ENCODE data around the gene GPS2. TPM values are rescaled to one million over a fixed set of nuclear protein-coding genes. Genes with fewer than 3 reads are reported as not detected.

GPS2 gene
- total and polyA plus RNA-seq, 2 donors (not counting 3 experiments of a cell fraction or from before 2014, with no cell fraction given), result 51.6 to 132 TPM

DNA sequence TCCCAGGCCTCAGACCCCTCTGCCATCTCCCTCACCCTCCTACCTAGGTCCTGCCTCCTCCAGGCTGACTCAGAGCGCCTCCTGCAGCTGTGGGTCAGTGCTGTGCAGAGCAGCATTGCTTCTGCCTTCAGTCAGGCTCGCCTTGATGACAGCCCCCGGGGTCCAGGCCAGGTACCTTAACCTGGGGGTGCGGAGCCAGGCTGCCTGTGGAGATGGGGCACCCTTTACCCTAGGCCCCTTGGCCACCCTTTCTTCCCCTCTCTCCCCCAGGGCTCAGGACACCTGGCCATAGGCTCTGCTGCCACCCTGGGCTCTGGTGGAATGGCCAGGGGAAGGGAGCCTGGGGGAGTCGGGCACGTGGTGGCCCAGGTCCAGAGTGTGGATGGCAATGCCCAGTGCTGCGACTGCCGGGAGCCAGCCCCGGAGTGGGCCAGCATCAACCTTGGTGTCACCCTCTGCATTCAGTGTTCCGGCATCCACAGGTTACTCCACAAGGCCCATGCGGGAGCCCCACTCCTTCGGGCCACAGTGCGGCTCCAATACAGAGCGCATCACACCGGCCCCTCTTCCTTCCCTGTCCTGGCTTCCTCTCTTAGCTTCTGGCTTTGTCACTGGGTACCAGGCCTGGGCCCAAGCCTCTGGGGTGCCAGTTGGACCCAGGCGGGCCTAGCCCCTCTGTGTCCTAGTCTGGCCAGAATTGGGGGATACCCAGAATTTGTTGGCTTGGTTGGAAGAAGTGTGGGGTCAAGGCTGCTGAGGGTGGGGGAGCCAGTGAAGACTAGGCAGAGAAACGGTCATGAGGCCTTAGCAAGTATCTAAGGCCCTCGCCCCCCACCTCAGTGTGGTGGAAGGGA, 31.8 kb upstream of the GPS2 start:
- Histone ChIP-seq H3K4me3 (replicated peaks in 1 of 3; ENCODE audit: insufficient read depth in 1 of 3, low read depth in 1 of 3, low read length in 3 of 3) (no peak overlapping the region), H3K27ac (ENCODE audit: insufficient read depth, low read depth, low read length) (no peak overlapping the region), H4K20me1 (replicated peaks; ENCODE audit: control insufficient read depth, extremely low read depth, insufficient read depth, low read length) (no peaks in the 10 kb centered on the region), H3K79me2 (ENCODE audit: control insufficient read depth, insufficient read depth, low read length) (no peaks in the 10 kb centered on the region), H2AFZ (ENCODE audit: low read depth, low read length) (no peak overlapping the region), H3K4me2 (ENCODE audit: insufficient read depth, low read length) (no peak overlapping the region), H3K4me1 (ENCODE audit: control insufficient read depth, extremely low read depth, insufficient read depth, low read length) (peaks cover 11% of the 10 kb centered on the region), H3K27me3 (ENCODE audit: control insufficient read depth in 2 of 2, insufficient read depth in 2 of 2, low read length in 2 of 2) (no peaks in the 10 kb centered on the region), H3K36me3 (ENCODE audit: control insufficient read depth in 2 of 2, extremely low read depth in 1 of 2, insufficient read depth in 2 of 2, low read length in 2 of 2) (no peaks in the 10 kb centered on the region), H3K9ac (replicated peaks; ENCODE audit: extremely low read depth, insufficient read depth, low read length) (no peak overlapping the region), H3K9me3 (replicated peaks; ENCODE audit: control insufficient read depth, insufficient read depth, low read length) (no peaks in the 10 kb centered on the region), H3K9me1 (replicated peaks; ENCODE audit: control insufficient read depth, extremely low read depth, insufficient read depth, low read length) (no peaks in the 10 kb centered on the region)
- BruUV-seq (replicated peaks), result no TSS peak
- ChIA-PET CTCF (interaction anchor here (1.0 to 3.8 kb wide), 2 partner anchors 66 to 301 kb away, joined by 3 to 31 read pairs; partner anchors contain the start of gene SLC2A4), POLR2A (no interaction called here)
- DNase-seq (ENCODE audit: low read depth, low spot score) (no peak), FAIRE-seq (no peak)
- dilution Hi-C loops (cut with MboI; ENCODE audit: extremely low pct_ligation_motif_present, low sequenced_read_pairs), result no loop called here
- intact Hi-C loops (cut with micrococcal nuclease), result loop anchor here (1.0 to 2.0 kb wide), 2 partner anchors 23 to 302 kb away; partner anchors contain the start of gene SLC16A11
- TF ChIP-seq POLR2AphosphoS5 (IDR thresholded peaks at IDR 0.05; ENCODE audit: insufficient read depth, low read depth, low read length), result no peak
- TF ChIP-seq FOS (IDR thresholded peaks at IDR 0.05; ENCODE audit: borderline replicate concordance, insufficient read depth, low read length), result no peak
- TF ChIP-seq, protein P1, sequence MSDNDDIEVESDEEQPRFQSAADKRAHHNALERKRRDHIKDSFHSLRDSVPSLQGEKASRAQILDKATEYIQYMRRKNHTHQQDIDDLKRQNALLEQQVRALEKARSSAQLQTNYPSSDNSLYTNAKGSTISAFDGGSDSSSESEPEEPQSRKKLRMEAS (IDR thresholded peaks at IDR 0.05; ENCODE audit: insufficient read depth, insufficient read length), result no peak
- no peak for TF ChIP-seq GATA2 (IDR thresholded peaks at IDR 0.05; ENCODE audit: insufficient read depth, insufficient read length, low read depth, low read length)
- TF ChIP-seq JUN (IDR thresholded peaks at IDR 0.05; ENCODE audit: borderline replicate concordance, insufficient read depth, insufficient read length, low read depth), result no peak
- TF ChIP-seq EZH2 (IDR thresholded peaks at IDR 0.05; ENCODE audit: borderline replicate concordance, low read depth, low read length, severe bottlenecking), result no peak

All from endothelial cell of umbilical vein (primary cell).